HepG2 (cell line): Measurements from ENCODE around the gene UQCRC1. TPM values are rescaled to one million over a fixed set of nuclear protein-coding genes. Genes with fewer than 3 reads are reported as not detected.
A peak's percentile ranks its signal among the peaks of the same experiment; 100 is the strongest.

Experiments
- EEA1 ChIP-seq: sonication (generic); formaldehyde crosslinking; IDR thresholded peaks from 2 replicates; pipeline ENCODE4 v1.5.1; 2020; ENCODE audit warnings: mild to moderate bottlenecking, missing genetic modification reagents, borderline replicate concordance
- FIP1L1 ChIP-seq: fragments of 200-400 bp; formaldehyde crosslinking; IDR thresholded peaks from 2 replicates; pipeline ENCODE4 v1.6.1; 2018; ENCODE audit warnings: low read depth, mild to moderate bottlenecking, low read length, moderate library complexity, borderline replicate concordance; ENCODE audit not compliant: insufficient read depth
- HES4 ChIP-seq: sonication (generic); formaldehyde crosslinking; IDR thresholded peaks from 2 replicates; pipeline ENCODE4 v1.9.0; 2021; ENCODE audit warnings: mild to moderate bottlenecking, missing genetic modification reagents, borderline replicate concordance
- IKZF4 ChIP-seq: sonication (generic); formaldehyde crosslinking; IDR thresholded peaks from 2 replicates; pipeline ENCODE4 v1.5.1; 2020; ENCODE audit warnings: borderline replicate concordance, mild to moderate bottlenecking, low read depth, missing genetic modification reagents; ENCODE audit errors: not compliant biosample characterization
- KLF11 ChIP-seq: IDR thresholded peaks from 2 replicates; pipeline ENCODE4 v1.6.1; 2016; ENCODE audit warnings: missing compliant biosample characterization
- MAFK ChIP-seq, 2 experiments: IDR thresholded peaks in 1 of 2; conservative IDR thresholded peaks in 1 of 2; 2 replicates each; pipeline ENCODE4 v1.6.1; 2011; ENCODE audit warnings: improper control_type of control experiment in 2 of 2, low read length in 2 of 2
- NR1H2 ChIP-seq: sonication (generic); formaldehyde crosslinking; IDR thresholded peaks from 2 replicates; pipeline ENCODE4 v1.8.1; 2022; ENCODE audit warnings: low read depth, missing genetic modification reagents, borderline replicate concordance
- RNF2 ChIP-seq: fragments of 450-650 bp; conservative IDR thresholded peaks from 2 replicates; pipeline ENCODE4 v1.6.1; 2016; ENCODE audit warnings: low read depth
- SIX1 ChIP-seq: sonication (generic); formaldehyde crosslinking; IDR thresholded peaks from 2 replicates; pipeline ENCODE4 v1.4.0; 2020; ENCODE audit warnings: missing genetic modification reagents, borderline replicate concordance
- SPEN ChIP-seq: sonication (generic); formaldehyde crosslinking; IDR thresholded peaks from 2 replicates; pipeline ENCODE4 v1.5.1; 2020; ENCODE audit warnings: low read depth, mild to moderate bottlenecking, missing genetic modification reagents
- TAF15 ChIP-seq: fragments of 200-400 bp; formaldehyde crosslinking; IDR thresholded peaks from one replicate; pipeline ENCODE4 v1.6.1; 2018; ENCODE audit warnings: mild to moderate bottlenecking, low read depth, low read length; ENCODE audit not compliant: poor library complexity, severe bottlenecking
- YEATS2 ChIP-seq: sonication (generic); formaldehyde crosslinking; IDR thresholded peaks from 2 replicates; pipeline ENCODE4 v1.4.0; 2020; ENCODE audit warnings: missing genetic modification reagents, borderline replicate concordance
- ZFYVE20 ChIP-seq: sonication (generic); formaldehyde crosslinking; IDR thresholded peaks from 2 replicates; pipeline ENCODE4 v1.8.0; 2023; ENCODE audit warnings: low read depth, mild to moderate bottlenecking, moderate library complexity, missing genetic modification reagents, borderline replicate concordance
- ZNF350 ChIP-seq: sonication (generic); formaldehyde crosslinking; IDR thresholded peaks from 2 replicates; pipeline ENCODE4 v1.4.0; 2020; ENCODE audit warnings: mild to moderate bottlenecking, low read depth, missing genetic modification reagents, borderline replicate concordance
- ZNF367 ChIP-seq: sonication (generic); formaldehyde crosslinking; IDR thresholded peaks from 2 replicates; pipeline ENCODE4 v1.4.0; 2020; ENCODE audit warnings: missing genetic modification reagents, borderline replicate concordance
- ZNF546 ChIP-seq: sonication (generic); formaldehyde crosslinking; conservative IDR thresholded peaks from 2 replicates; pipeline ENCODE4 v1.8.1; 2023; ENCODE audit warnings: mild to moderate bottlenecking, missing genetic modification reagents
- ZNF746 ChIP-seq: sonication (generic); formaldehyde crosslinking; IDR thresholded peaks from 2 replicates; pipeline ENCODE4 v1.8.0; 2022; ENCODE audit warnings: mild to moderate bottlenecking, missing genetic modification reagents
- polyA plus RNA-seq, 8 experiments: library from polyadenylated mRNA; depleted of rRNA in 3 of 8; stranded (reverse) in 7 of 8; unstranded in 1 of 8; fragments of >200 nt; fragmentation: Illumina TruSeq in 4 of 8; extraction: Trizol in 4 of 8; gene quantifications; 2 replicates each; pipeline versions ENCODE4 v1.2.1 to v1.2.3, GENCODE V29; 2011 to 2016; ENCODE audit warnings: low read depth in 4 of 8, missing spikeins in 1 of 8, mixed read lengths in 1 of 8; ENCODE audit not compliant: insufficient read depth in 1 of 8
- total RNA-seq, 5 experiments: library from RNA; depleted of rRNA; stranded (reverse); fragments of >200 nt; fragmentation: Illumina TruSeq; extraction: Trizol; gene quantifications; 2 replicates each; pipeline ENCODE4 v1.2.3, GENCODE V29; 2016; ENCODE audit warnings: low read depth in 1 of 5
- TF ChIP-seq, protein P1 (sequence below): sonication (generic); formaldehyde crosslinking; IDR thresholded peaks from 2 replicates; pipeline ENCODE4 v1.5.1; 2020; ENCODE audit warnings: mild to moderate bottlenecking, missing genetic modification reagents, moderate library complexity
- TF ChIP-seq, protein P2 (sequence below): sonication (generic); formaldehyde crosslinking; IDR thresholded peaks from 2 replicates; pipeline ENCODE4 v1.4.0; 2020; ENCODE audit warnings: missing genetic modification reagents, low read depth, mild to moderate bottlenecking, borderline replicate concordance
- TF ChIP-seq, protein P3 (sequence below): sonication (generic); formaldehyde crosslinking; IDR thresholded peaks from 2 replicates; pipeline ENCODE4 v1.4.0; 2020; ENCODE audit warnings: missing genetic modification reagents
- TF ChIP-seq, protein P4 (sequence below): sonication (generic); formaldehyde crosslinking; IDR thresholded peaks from 2 replicates; pipeline ENCODE4 v1.5.1; 2020; ENCODE audit warnings: mild to moderate bottlenecking, moderate library complexity, missing genetic modification reagents

The UQCRC1 gene
- total and polyA plus RNA-seq, 2 of the 13 experiments (the other 11 are each of a cell fraction or from before 2014, with no cell fraction given) = 316 to 680 TPM

DNA sequence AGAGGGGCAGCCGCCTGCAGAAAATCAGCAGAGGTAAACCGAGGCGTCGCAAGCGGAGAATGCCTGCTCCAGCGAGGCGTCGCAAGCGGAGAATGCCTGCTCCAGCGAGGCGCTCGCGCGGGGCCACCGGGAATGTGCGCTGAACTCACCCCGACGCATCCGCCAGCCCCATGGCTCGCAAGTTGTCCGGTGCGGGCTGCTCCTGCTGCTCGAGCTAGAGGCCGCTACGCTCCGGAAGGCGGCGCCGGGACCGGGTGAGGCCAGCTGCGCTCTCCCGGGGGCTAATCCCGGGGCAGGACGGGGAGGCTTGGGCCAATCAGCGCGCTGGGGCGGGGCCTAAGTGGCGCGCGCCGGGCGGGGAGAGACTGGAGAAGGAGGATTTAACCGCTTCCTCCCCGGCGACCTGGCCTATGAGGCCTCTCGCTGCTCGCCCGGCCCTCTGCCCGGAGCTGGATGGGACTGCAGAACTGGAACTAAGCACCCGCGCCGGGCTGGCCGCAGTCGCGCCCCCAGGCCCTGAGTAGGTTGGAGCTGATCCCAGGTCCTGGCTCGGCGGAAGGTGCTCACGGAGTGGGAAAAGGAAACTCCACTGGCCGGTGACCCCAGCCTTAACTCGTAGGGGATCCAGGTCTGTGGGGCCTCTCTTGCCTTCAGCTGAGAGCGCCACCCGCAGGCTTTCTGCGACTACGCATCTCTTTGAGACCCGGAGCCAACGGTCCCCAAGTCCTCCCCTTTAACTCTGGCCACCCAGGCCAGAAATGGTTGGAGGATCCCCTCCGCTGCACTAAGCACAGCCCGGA is 26.0 kb upstream of the UQCRC1 start, which contains the start of gene SLC26A6 (continued):
- TF ChIP-seq EEA1 (CRISPR knock-in tag) = no peak
- no peak for TF ChIP-seq MAFK (conservative IDR thresholded peaks at IDR 0.05 in 1 of 2, IDR thresholded peaks at IDR 0.05 in 1 of 2; ENCODE audit: low read length in 2 of 2)
- no peak for TF ChIP-seq ZNF367 (CRISPR knock-in tag)
- TF ChIP-seq ZNF350 (CRISPR knock-in tag) = peak; percentile 73
- peak; percentile 50 for TF ChIP-seq TAF15
- TF ChIP-seq SPEN (CRISPR knock-in tag) = peak; percentile 33; the same call in 1 of the 2 replicates
- TF ChIP-seq YEATS2 (CRISPR knock-in tag) = peak; percentile 21; the same call in 1 of the 2 replicates
- TF ChIP-seq, protein P1, sequence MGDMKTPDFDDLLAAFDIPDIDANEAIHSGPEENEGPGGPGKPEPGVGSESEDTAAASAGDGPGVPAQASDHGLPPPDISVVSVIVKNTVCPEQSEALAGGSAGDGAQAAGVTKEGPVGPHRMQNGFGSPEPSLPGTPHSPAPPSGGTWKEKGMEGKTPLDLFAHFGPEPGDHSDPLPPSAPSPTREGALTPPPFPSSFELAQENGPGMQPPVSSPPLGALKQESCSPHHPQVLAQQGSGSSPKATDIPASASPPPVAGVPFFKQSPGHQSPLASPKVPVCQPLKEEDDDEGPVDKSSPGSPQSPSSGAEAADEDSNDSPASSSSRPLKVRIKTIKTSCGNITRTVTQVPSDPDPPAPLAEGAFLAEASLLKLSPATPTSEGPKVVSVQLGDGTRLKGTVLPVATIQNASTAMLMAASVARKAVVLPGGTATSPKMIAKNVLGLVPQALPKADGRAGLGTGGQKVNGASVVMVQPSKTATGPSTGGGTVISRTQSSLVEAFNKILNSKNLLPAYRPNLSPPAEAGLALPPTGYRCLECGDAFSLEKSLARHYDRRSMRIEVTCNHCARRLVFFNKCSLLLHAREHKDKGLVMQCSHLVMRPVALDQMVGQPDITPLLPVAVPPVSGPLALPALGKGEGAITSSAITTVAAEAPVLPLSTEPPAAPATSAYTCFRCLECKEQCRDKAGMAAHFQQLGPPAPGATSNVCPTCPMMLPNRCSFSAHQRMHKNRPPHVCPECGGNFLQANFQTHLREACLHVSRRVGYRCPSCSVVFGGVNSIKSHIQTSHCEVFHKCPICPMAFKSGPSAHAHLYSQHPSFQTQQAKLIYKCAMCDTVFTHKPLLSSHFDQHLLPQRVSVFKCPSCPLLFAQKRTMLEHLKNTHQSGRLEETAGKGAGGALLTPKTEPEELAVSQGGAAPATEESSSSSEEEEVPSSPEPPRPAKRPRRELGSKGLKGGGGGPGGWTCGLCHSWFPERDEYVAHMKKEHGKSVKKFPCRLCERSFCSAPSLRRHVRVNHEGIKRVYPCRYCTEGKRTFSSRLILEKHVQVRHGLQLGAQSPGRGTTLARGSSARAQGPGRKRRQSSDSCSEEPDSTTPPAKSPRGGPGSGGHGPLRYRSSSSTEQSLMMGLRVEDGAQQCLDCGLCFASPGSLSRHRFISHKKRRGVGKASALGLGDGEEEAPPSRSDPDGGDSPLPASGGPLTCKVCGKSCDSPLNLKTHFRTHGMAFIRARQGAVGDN (CRISPR knock-in tag) = peak; percentile 93
- TF ChIP-seq ZFYVE20 (CRISPR knock-in tag) = no peak
- TF ChIP-seq, protein P2, sequence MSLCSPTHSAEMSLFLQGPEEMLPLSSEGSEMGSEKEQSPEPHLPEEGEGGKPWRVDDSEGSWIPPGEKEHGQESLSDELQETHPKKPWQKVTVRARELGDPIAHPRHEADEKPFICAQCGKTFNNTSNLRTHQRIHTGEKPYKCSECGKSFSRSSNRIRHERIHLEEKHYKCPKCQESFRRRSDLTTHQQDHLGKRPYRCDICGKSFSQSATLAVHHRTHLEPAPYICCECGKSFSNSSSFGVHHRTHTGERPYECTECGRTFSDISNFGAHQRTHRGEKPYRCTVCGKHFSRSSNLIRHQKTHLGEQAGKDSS (CRISPR knock-in tag) = peak; percentile 89
- TF ChIP-seq ZNF746 (CRISPR knock-in tag) = no peak
- TF ChIP-seq, protein P3, sequence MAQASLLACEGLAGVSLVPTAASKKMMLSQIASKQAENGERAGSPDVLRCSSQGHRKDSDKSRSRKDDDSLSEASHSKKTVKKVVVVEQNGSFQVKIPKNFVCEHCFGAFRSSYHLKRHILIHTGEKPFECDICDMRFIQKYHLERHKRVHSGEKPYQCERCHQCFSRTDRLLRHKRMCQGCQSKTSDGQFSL (CRISPR knock-in tag) = no peak
- no peak for TF ChIP-seq FIP1L1
- TF ChIP-seq SIX1 (CRISPR knock-in tag) = no peak
- TF ChIP-seq IKZF4 (CRISPR knock-in tag) = no peak
- TF ChIP-seq HES4 (CRISPR knock-in tag) = peak; percentile 82; the same call in 1 of the 2 replicates
- TF ChIP-seq RNF2 = peak; percentile 50; the same call in 1 of the 2 replicates
- 0 out of 2 replicates have a peak, but pooled peaks have one; percentile 78 for TF ChIP-seq NR1H2 (CRISPR knock-in tag)
- no peak for TF ChIP-seq ZNF546
- no peak for TF ChIP-seq KLF11
- TF ChIP-seq, protein P4, sequence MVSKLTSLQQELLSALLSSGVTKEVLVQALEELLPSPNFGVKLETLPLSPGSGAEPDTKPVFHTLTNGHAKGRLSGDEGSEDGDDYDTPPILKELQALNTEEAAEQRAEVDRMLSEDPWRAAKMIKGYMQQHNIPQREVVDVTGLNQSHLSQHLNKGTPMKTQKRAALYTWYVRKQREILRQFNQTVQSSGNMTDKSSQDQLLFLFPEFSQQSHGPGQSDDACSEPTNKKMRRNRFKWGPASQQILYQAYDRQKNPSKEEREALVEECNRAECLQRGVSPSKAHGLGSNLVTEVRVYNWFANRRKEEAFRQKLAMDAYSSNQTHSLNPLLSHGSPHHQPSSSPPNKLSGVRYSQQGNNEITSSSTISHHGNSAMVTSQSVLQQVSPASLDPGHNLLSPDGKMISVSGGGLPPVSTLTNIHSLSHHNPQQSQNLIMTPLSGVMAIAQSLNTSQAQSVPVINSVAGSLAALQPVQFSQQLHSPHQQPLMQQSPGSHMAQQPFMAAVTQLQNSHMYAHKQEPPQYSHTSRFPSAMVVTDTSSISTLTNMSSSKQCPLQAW (CRISPR knock-in tag) = peak; percentile 76
